ENCODE results near the gene LYVE1.

LYVE1 gene

GRCh38 chr11:10579700-10580099, 11.2 kb upstream of the LYVE1 start:
- no peak overlapping the region for H3K4me3 ChIP-seq (ENCODE audit: low read length)
- no peaks in the 10 kb centered on the region for H3K36me3 ChIP-seq (replicated peaks; ENCODE audit: low read depth, low read length)
- 0 out of 2 replicates have a peak overlapping the region, but pooled peaks have one; percentile 17 for H3K4me2 ChIP-seq (ENCODE audit: low read length)
- H4K20me1 ChIP-seq (ENCODE audit: insufficient read depth, low read length): no peaks in the 10 kb centered on the region
- H3K27me3 ChIP-seq (ENCODE audit: low read depth, low read length): peaks cover 43% of the 10 kb centered on the region
- no peak overlapping the region for H2AFZ ChIP-seq (ENCODE audit: low read depth, low read length)
- H3K27ac ChIP-seq (ENCODE audit: low read length): no peak overlapping the region
- no peaks in the 10 kb centered on the region for H3K79me2 ChIP-seq (ENCODE audit: low read length)
- TF ChIP-seq, protein P1, sequence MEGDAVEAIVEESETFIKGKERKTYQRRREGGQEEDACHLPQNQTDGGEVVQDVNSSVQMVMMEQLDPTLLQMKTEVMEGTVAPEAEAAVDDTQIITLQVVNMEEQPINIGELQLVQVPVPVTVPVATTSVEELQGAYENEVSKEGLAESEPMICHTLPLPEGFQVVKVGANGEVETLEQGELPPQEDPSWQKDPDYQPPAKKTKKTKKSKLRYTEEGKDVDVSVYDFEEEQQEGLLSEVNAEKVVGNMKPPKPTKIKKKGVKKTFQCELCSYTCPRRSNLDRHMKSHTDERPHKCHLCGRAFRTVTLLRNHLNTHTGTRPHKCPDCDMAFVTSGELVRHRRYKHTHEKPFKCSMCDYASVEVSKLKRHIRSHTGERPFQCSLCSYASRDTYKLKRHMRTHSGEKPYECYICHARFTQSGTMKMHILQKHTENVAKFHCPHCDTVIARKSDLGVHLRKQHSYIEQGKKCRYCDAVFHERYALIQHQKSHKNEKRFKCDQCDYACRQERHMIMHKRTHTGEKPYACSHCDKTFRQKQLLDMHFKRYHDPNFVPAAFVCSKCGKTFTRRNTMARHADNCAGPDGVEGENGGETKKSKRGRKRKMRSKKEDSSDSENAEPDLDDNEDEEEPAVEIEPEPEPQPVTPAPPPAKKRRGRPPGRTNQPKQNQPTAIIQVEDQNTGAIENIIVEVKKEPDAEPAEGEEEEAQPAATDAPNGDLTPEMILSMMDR (IDR thresholded peaks at IDR 0.05; ENCODE audit: low read depth, low read length): no peak
- TF ChIP-seq EZH2phosphoT487 (IDR thresholded peaks at IDR 0.05; ENCODE audit: low read depth): no peak
- H3K9ac ChIP-seq (ENCODE audit: low read length): no peak overlapping the region
- no peaks in the 10 kb centered on the region for H3K9me3 ChIP-seq (ENCODE audit: insufficient read depth, low read length)
- H3K4me1 ChIP-seq (ENCODE audit: low read length): peaks cover 9% of the 10 kb centered on the region

DNA sequence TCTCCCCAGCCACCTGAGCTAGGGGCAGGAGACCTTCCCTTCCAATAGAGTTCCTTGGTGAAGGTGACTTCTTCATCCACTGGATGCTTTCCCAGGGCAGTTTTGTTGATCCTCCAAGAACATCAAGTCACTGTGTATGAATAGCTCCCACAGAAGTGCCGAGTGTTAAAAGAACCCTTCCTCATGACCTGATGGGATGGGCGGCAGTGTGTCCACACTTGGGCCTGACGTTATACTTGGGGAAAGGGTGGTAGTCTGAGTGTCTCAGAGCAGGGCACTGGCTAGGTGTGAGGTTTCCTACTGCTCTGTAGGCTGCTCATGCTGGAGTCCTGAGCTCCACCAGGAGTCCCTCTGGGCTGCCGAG, 7.6 kb upstream of the LYVE1 start:
- Histone ChIP-seq H3K9ac (ENCODE audit: low read length) (no peak overlapping the region), H3K27me3 (ENCODE audit: low read depth, low read length) (peaks cover 29% of the 10 kb centered on the region), H4K20me1 (ENCODE audit: insufficient read depth, low read length) (no peaks in the 10 kb centered on the region), H3K4me3 (ENCODE audit: low read length) (no peak overlapping the region), H3K9me3 (ENCODE audit: insufficient read depth, low read length) (no peaks in the 10 kb centered on the region), H3K4me1 (ENCODE audit: low read length) (peaks cover 9% of the 10 kb centered on the region), H3K36me3 (replicated peaks; ENCODE audit: low read depth, low read length) (no peaks in the 10 kb centered on the region), H3K4me2 (ENCODE audit: low read length) (no peak overlapping the region), H3K79me2 (ENCODE audit: low read length) (no peaks in the 10 kb centered on the region), H2AFZ (ENCODE audit: low read depth, low read length) (no peak overlapping the region), H3K27ac (ENCODE audit: low read length) (no peak overlapping the region)
- no peak for TF ChIP-seq EZH2phosphoT487 (IDR thresholded peaks at IDR 0.05; ENCODE audit: low read depth)
- TF ChIP-seq, protein P1 (IDR thresholded peaks at IDR 0.05; ENCODE audit: low read depth, low read length): no peak

DNA sequence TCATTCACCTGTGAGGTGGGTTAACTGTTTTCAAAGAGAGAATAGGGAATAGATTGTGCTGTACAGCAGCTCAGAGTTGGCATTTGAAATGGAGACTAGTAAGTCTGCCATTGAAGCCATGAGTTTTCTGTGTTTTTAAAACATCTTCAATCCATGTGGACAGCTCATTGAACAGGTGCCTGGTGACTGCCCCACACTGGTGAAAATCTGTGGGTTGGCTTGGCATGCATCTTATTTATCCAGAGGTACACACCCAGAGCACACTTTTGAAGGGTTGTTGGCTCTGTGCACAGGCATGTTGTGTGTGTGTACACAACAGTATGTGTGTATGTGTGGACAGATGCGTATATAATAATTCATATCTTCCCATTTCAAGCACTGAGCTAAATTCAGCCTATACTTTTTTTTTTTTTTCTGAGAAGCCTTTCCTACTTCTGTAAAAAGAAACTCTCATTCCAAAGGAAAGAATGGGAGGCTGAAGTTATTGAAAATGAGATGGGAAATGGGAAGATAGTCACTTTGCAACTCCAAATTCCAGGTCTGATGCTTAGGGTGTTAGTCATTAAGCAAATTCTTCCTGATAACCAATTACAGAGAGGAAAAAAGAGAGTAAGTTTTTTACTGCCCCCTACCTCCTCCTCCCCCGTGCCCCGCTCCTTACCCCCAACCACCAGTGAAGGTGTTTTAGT, 7.0 kb upstream of the LYVE1 start:
- H3K4me3 ChIP-seq (ENCODE audit: low read length): no peak overlapping the region
- no peak overlapping the region for H3K9ac ChIP-seq (ENCODE audit: low read length)
- H3K27ac ChIP-seq (ENCODE audit: low read length): no peak overlapping the region
- no peaks in the 10 kb centered on the region for H3K79me2 ChIP-seq (ENCODE audit: low read length)
- peaks cover 9% of the 10 kb centered on the region for H3K4me1 ChIP-seq (ENCODE audit: low read length)
- no peak overlapping the region for H3K4me2 ChIP-seq (ENCODE audit: low read length)
- TF ChIP-seq, protein P1 (IDR thresholded peaks at IDR 0.05; ENCODE audit: low read depth, low read length): no peak
- no peak for TF ChIP-seq EZH2phosphoT487 (IDR thresholded peaks at IDR 0.05; ENCODE audit: low read depth)
- H3K9me3 ChIP-seq (ENCODE audit: insufficient read depth, low read length): no peaks in the 10 kb centered on the region
- H2AFZ ChIP-seq (ENCODE audit: low read depth, low read length): no peak overlapping the region
- H3K36me3 ChIP-seq (replicated peaks; ENCODE audit: low read depth, low read length): no peaks in the 10 kb centered on the region
- H3K27me3 ChIP-seq (ENCODE audit: low read depth, low read length): peaks cover 29% of the 10 kb centered on the region
- no peaks in the 10 kb centered on the region for H4K20me1 ChIP-seq (ENCODE audit: insufficient read depth, low read length)

- H3K4me3 ChIP-seq (ENCODE audit: low read length): no peak overlapping the region
- H3K4me2 ChIP-seq (ENCODE audit: low read length): no peak overlapping the region
- TF ChIP-seq, protein P1 (IDR thresholded peaks at IDR 0.05; ENCODE audit: low read depth, low read length): no peak
- TF ChIP-seq EZH2phosphoT487 (IDR thresholded peaks at IDR 0.05; ENCODE audit: low read depth): no peak
- no peaks in the 10 kb centered on the region for H3K79me2 ChIP-seq (ENCODE audit: low read length)
- no peak overlapping the region for H2AFZ ChIP-seq (ENCODE audit: low read depth, low read length)
- no peak overlapping the region for H3K27ac ChIP-seq (ENCODE audit: low read length)
- H3K9ac ChIP-seq (ENCODE audit: low read length): no peak overlapping the region
- H3K27me3 ChIP-seq (ENCODE audit: low read depth, low read length): peaks cover 33% of the 10 kb centered on the region
- no peaks in the 10 kb centered on the region for H3K9me3 ChIP-seq (ENCODE audit: insufficient read depth, low read length)
- H3K4me1 ChIP-seq (ENCODE audit: low read length): no peaks in the 10 kb centered on the region
- H4K20me1 ChIP-seq (ENCODE audit: insufficient read depth, low read length): no peaks in the 10 kb centered on the region
- H3K36me3 ChIP-seq (replicated peaks; ENCODE audit: low read depth, low read length): no peaks in the 10 kb centered on the region
These were observed 5.1 kb upstream of the LYVE1 start for GRCh38 chr11:10573556-10573955.
